GM20000 (cell line): Measurements from ENCODE around the gene ELP4.

Experiments
- DNase-seq: peaks from one replicate; pipeline ENCODE4 v3.0.0; 2012; ENCODE audit warnings: low spot score
- CTCF ChIP-seq: IDR thresholded peaks from 2 replicates; pipeline ENCODE4 v1.5.1; 2012; ENCODE audit warnings: mild to moderate bottlenecking, control low read depth; ENCODE audit errors: extremely low read depth, missing control alignments

The ELP4 gene

GRCh38 chr11:31795706-31796498, 286.3 kb downstream of the ELP4 start:
- no peak for DNase-seq
- TF ChIP-seq CTCF = no peak

GRCh38 chr11:31796499-31797189, 287.1 kb downstream of the ELP4 start:
- DNase-seq = no peak
- no peak for TF ChIP-seq CTCF

GRCh38 chr11:31797190-31798056, 287.9 kb downstream of the ELP4 start:
- TF ChIP-seq CTCF = no peak
- no peak for DNase-seq

- DNase-seq = no peak
- no peak for TF ChIP-seq CTCF
Observed at GRCh38 chr11:31798057-31798553, 288.5 kb downstream of the ELP4 start.

GRCh38 chr11:31798554-31799434, 289.2 kb downstream of the ELP4 start:
- DNase-seq = peak; percentile 66
- peak; percentile 11 for TF ChIP-seq CTCF

GRCh38 chr11:31799435-31800397, 290.1 kb downstream of the ELP4 start:
- DNase-seq = peak; percentile 34
- TF ChIP-seq CTCF = no peak
